HepG2 (cell line): ENCODE results near the gene DOCK4. TPM values are rescaled to one million over a fixed set of nuclear protein-coding genes. Genes with fewer than 3 reads are reported as not detected.
A peak's percentile ranks its signal among the peaks of the same experiment; 100 is the strongest.

Source experiments
- ATAD3A ChIP-seq: sonication (generic); formaldehyde crosslinking; IDR thresholded peaks from 2 replicates; pipeline ENCODE4 v1.4.0; 2020; ENCODE audit warnings: missing genetic modification reagents
- BCL6 ChIP-seq: IDR thresholded peaks from 2 replicates; pipeline ENCODE4 v1.6.1; 2016; ENCODE audit warnings: missing genetic modification reagents, missing compliant biosample characterization
- FOXA3 ChIP-seq: IDR thresholded peaks from 2 replicates; pipeline ENCODE4 v1.6.1; 2016; ENCODE audit warnings: missing genetic modification reagents, missing compliant biosample characterization
- FOXO1 ChIP-seq: sonication (generic); formaldehyde crosslinking; IDR thresholded peaks from 2 replicates; pipeline ENCODE4 v1.4.0; 2020; ENCODE audit warnings: missing genetic modification reagents
- FOXP1 ChIP-seq, 2 experiments: fragments of 450-650 bp in 1 of 2; IDR thresholded peaks; 2 replicates each; pipeline ENCODE4 v1.6.1; 2017 to 2018; ENCODE audit warnings: antibody characterized with exemption in 1 of 2
- GATAD2A ChIP-seq: IDR thresholded peaks from 2 replicates; pipeline ENCODE4 v1.6.1; 2016
- HDAC2 ChIP-seq: sonication (generic); formaldehyde crosslinking; IDR thresholded peaks from 2 replicates; pipeline ENCODE4 v1.4.0; 2020; ENCODE audit warnings: missing genetic modification reagents
- IKZF5 ChIP-seq: IDR thresholded peaks from 2 replicates; pipeline ENCODE4 v1.6.1; 2018; ENCODE audit warnings: missing genetic modification reagents, mild to moderate bottlenecking, missing compliant biosample characterization
- MEIS1 ChIP-seq: sonication (generic); formaldehyde crosslinking; IDR thresholded peaks from 2 replicates; pipeline ENCODE4 v1.9.0; 2021; ENCODE audit warnings: mild to moderate bottlenecking, missing genetic modification reagents, moderate library complexity, borderline replicate concordance
- NCOA2 ChIP-seq: sonication (generic); formaldehyde crosslinking; IDR thresholded peaks from 2 replicates; pipeline ENCODE4 v1.8.0; 2022; ENCODE audit warnings: inconsistent platforms
- PHF21A ChIP-seq: sonication (generic); formaldehyde crosslinking; IDR thresholded peaks from 2 replicates; pipeline ENCODE4 v1.5.0; 2020; ENCODE audit warnings: mild to moderate bottlenecking, missing genetic modification reagents
- SOX5 ChIP-seq: IDR thresholded peaks from 2 replicates; pipeline ENCODE4 v1.6.1; 2016; ENCODE audit warnings: borderline replicate concordance
- U2AF2 ChIP-seq: fragments of 200-400 bp; formaldehyde crosslinking; IDR thresholded peaks from 2 replicates; pipeline ENCODE4 v1.6.1; 2017; ENCODE audit warnings: low read depth, mild to moderate bottlenecking, low read length
- WIZ ChIP-seq: sonication (generic); formaldehyde crosslinking; IDR thresholded peaks from 2 replicates; pipeline ENCODE4 v1.5.1; 2020; ENCODE audit warnings: mild to moderate bottlenecking, missing genetic modification reagents
- ZFP41 ChIP-seq: sonication (generic); formaldehyde crosslinking; IDR thresholded peaks from 2 replicates; pipeline ENCODE4 v1.4.0; 2020; ENCODE audit warnings: mild to moderate bottlenecking, missing genetic modification reagents, borderline replicate concordance
- ZNF232 ChIP-seq: sonication (generic); formaldehyde crosslinking; IDR thresholded peaks from 2 replicates; pipeline ENCODE4 v1.4.0; 2020; ENCODE audit warnings: missing genetic modification reagents, borderline replicate concordance
- ZNF550 ChIP-seq: sonication (generic); formaldehyde crosslinking; IDR thresholded peaks from 2 replicates; pipeline ENCODE4 v1.4.0; 2020; ENCODE audit warnings: mild to moderate bottlenecking, missing genetic modification reagents, borderline replicate concordance
- ZNF773 ChIP-seq: sonication (generic); formaldehyde crosslinking; IDR thresholded peaks from 2 replicates; pipeline ENCODE4 v1.4.0; 2020; ENCODE audit warnings: missing genetic modification reagents, borderline replicate concordance
- polyA plus RNA-seq, 8 experiments: library from polyadenylated mRNA; depleted of rRNA in 3 of 8; stranded (reverse) in 7 of 8; unstranded in 1 of 8; fragments of >200 nt; fragmentation: Illumina TruSeq in 4 of 8; extraction: Trizol in 4 of 8; gene quantifications; 2 replicates each; pipeline versions ENCODE4 v1.2.1 to v1.2.3, GENCODE V29; 2011 to 2016; ENCODE audit warnings: low read depth in 4 of 8, missing spikeins in 1 of 8, mixed read lengths in 1 of 8; ENCODE audit not compliant: insufficient read depth in 1 of 8
- total RNA-seq, 5 experiments: library from RNA; depleted of rRNA; stranded (reverse); fragments of >200 nt; fragmentation: Illumina TruSeq; extraction: Trizol; gene quantifications; 2 replicates each; pipeline ENCODE4 v1.2.3, GENCODE V29; 2016; ENCODE audit warnings: low read depth in 1 of 5
- TF ChIP-seq, protein P1 (sequence below): sonication (generic); formaldehyde crosslinking; IDR thresholded peaks from 2 replicates; pipeline ENCODE4 v1.4.0; 2020; ENCODE audit warnings: missing genetic modification reagents
- TF ChIP-seq, protein P2 (sequence below): sonication (generic); IDR thresholded peaks from 2 replicates; pipeline ENCODE4 v1.6.1; 2016; ENCODE audit warnings: low read depth, borderline replicate concordance
- TF ChIP-seq, protein P3 (sequence below): sonication (generic); formaldehyde crosslinking; IDR thresholded peaks from 2 replicates; pipeline ENCODE4 v1.4.0; 2020; ENCODE audit warnings: low read depth, mild to moderate bottlenecking, missing genetic modification reagents
- TF ChIP-seq, protein P4 (sequence below): fragments of 450-650 bp; IDR thresholded peaks from 2 replicates; pipeline ENCODE4 v1.6.1; 2016

The DOCK4 gene
- total and polyA plus RNA-seq, 2 of the 13 experiments (the other 11 are each of a cell fraction or from before 2014, with no cell fraction given) = 13.5 to 17.4 TPM

GRCh38 chr7:112086496-112087254, 119.5 kb downstream of the DOCK4 start (continued):
- TF ChIP-seq, protein P1, sequence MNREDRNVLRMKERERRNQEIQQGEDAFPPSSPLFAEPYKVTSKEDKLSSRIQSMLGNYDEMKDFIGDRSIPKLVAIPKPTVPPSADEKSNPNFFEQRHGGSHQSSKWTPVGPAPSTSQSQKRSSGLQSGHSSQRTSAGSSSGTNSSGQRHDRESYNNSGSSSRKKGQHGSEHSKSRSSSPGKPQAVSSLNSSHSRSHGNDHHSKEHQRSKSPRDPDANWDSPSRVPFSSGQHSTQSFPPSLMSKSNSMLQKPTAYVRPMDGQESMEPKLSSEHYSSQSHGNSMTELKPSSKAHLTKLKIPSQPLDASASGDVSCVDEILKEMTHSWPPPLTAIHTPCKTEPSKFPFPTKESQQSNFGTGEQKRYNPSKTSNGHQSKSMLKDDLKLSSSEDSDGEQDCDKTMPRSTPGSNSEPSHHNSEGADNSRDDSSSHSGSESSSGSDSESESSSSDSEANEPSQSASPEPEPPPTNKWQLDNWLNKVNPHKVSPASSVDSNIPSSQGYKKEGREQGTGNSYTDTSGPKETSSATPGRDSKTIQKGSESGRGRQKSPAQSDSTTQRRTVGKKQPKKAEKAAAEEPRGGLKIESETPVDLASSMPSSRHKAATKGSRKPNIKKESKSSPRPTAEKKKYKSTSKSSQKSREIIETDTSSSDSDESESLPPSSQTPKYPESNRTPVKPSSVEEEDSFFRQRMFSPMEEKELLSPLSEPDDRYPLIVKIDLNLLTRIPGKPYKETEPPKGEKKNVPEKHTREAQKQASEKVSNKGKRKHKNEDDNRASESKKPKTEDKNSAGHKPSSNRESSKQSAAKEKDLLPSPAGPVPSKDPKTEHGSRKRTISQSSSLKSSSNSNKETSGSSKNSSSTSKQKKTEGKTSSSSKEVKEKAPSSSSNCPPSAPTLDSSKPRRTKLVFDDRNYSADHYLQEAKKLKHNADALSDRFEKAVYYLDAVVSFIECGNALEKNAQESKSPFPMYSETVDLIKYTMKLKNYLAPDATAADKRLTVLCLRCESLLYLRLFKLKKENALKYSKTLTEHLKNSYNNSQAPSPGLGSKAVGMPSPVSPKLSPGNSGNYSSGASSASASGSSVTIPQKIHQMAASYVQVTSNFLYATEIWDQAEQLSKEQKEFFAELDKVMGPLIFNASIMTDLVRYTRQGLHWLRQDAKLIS (CRISPR knock-in tag) = no peak
- no peak for TF ChIP-seq ZNF773 (CRISPR knock-in tag)
- TF ChIP-seq ZNF232 (CRISPR knock-in tag) = peak; percentile 100
- TF ChIP-seq NCOA2 (CRISPR knock-in tag) = peak; percentile 83
- TF ChIP-seq BCL6 = peak; percentile 69; the same call in 1 of the 2 replicates
- peak; percentile 55; the same call in 1 of the 2 replicates for TF ChIP-seq IKZF5
- TF ChIP-seq, protein P2, sequence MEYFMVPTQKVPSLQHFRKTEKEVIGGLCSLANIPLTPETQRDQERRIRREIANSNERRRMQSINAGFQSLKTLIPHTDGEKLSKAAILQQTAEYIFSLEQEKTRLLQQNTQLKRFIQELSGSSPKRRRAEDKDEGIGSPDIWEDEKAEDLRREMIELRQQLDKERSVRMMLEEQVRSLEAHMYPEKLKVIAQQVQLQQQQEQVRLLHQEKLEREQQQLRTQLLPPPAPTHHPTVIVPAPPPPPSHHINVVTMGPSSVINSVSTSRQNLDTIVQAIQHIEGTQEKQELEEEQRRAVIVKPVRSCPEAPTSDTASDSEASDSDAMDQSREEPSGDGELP = peak; percentile 16; the same call in 1 of the 2 replicates
- TF ChIP-seq GATAD2A (CRISPR knock-in tag) = peak; percentile 89
- TF ChIP-seq ZNF550 (CRISPR knock-in tag) = no peak
- peak; percentile 82 for TF ChIP-seq FOXA3 (CRISPR knock-in tag)
- TF ChIP-seq FOXP1 (IDR thresholded peaks at IDR 0.05) = no peak
- TF ChIP-seq FOXP1 (CRISPR knock-in tag; IDR thresholded peaks at IDR 0.05) = no peak
- TF ChIP-seq, protein P3, sequence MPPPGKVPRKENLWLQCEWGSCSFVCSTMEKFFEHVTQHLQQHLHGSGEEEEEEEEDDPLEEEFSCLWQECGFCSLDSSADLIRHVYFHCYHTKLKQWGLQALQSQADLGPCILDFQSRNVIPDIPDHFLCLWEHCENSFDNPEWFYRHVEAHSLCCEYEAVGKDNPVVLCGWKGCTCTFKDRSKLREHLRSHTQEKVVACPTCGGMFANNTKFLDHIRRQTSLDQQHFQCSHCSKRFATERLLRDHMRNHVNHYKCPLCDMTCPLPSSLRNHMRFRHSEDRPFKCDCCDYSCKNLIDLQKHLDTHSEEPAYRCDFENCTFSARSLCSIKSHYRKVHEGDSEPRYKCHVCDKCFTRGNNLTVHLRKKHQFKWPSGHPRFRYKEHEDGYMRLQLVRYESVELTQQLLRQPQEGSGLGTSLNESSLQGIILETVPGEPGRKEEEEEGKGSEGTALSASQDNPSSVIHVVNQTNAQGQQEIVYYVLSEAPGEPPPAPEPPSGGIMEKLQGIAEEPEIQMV = no peak
- no peak for TF ChIP-seq ATAD3A (CRISPR knock-in tag)
- TF ChIP-seq ZFP41 (CRISPR knock-in tag) = no peak
- no peak for TF ChIP-seq U2AF2
- peak; percentile 72; the same call in 1 of the 2 replicates for TF ChIP-seq SOX5 (CRISPR knock-in tag)
- no peak for TF ChIP-seq WIZ (CRISPR knock-in tag)
- TF ChIP-seq MEIS1 (CRISPR knock-in tag) = peak; percentile 43; the same call in 1 of the 2 replicates
- peak; percentile 50; the same call in 1 of the 2 replicates for TF ChIP-seq PHF21A (CRISPR knock-in tag)
- TF ChIP-seq, protein P4, sequence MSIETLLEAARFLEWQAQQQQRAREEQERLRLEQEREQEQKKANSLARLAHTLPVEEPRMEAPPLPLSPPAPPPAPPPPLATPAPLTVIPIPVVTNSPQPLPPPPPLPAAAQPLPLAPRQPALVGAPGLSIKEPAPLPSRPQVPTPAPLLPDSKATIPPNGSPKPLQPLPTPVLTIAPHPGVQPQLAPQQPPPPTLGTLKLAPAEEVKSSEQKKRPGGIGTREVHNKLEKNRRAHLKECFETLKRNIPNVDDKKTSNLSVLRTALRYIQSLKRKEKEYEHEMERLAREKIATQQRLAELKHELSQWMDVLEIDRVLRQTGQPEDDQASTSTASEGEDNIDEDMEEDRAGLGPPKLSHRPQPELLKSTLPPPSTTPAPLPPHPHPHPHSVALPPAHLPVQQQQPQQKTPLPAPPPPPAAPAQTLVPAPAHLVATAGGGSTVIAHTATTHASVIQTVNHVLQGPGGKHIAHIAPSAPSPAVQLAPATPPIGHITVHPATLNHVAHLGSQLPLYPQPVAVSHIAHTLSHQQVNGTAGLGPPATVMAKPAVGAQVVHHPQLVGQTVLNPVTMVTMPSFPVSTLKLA = peak; percentile 72
- peak; percentile 62; the same call in 1 of the 2 replicates for TF ChIP-seq FOXO1 (CRISPR knock-in tag)
- TF ChIP-seq HDAC2 (CRISPR knock-in tag) = peak; percentile 87
